Measurements from ENCODE around the gene ERICH4. TPM values are rescaled to one million over a fixed set of nuclear protein-coding genes. Genes with fewer than 3 reads are reported as not detected.

The ERICH4 gene
- total RNA-seq, 1 donor from 2014 or later, result not detected

DNA sequence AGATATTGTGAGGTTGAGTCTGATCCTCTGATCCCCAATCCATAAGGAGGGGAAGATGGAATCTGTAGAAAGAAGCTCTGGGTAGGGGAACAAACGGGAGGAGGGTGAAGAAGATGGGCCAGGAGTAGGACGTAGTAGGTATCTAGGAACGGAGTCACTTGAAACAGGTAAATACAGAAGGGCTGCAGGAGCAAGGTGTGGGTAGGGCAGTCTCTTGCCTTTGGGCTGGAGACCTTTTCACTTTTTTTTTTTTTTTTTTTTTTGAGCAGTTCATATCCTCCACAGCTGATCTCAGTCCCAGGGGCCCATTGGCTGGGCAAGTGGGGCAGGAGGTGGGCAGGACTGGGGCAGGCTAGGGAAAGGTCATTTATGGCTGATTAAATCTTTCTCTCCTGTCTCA, 43.9 kb upstream of the ERICH4 start:
- no peaks in the 10 kb centered on the region for H3K27me3 ChIP-seq (ENCODE audit: low read depth)
- H3K4me1 ChIP-seq, result peaks cover 45% of the 10 kb centered on the region
- ATAC-seq (no peak), DNase-seq (no peak)
- TF ChIP-seq, protein P1, sequence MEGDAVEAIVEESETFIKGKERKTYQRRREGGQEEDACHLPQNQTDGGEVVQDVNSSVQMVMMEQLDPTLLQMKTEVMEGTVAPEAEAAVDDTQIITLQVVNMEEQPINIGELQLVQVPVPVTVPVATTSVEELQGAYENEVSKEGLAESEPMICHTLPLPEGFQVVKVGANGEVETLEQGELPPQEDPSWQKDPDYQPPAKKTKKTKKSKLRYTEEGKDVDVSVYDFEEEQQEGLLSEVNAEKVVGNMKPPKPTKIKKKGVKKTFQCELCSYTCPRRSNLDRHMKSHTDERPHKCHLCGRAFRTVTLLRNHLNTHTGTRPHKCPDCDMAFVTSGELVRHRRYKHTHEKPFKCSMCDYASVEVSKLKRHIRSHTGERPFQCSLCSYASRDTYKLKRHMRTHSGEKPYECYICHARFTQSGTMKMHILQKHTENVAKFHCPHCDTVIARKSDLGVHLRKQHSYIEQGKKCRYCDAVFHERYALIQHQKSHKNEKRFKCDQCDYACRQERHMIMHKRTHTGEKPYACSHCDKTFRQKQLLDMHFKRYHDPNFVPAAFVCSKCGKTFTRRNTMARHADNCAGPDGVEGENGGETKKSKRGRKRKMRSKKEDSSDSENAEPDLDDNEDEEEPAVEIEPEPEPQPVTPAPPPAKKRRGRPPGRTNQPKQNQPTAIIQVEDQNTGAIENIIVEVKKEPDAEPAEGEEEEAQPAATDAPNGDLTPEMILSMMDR (IDR thresholded peaks at IDR 0.05), result no peak
- H3K27ac ChIP-seq, result no peak overlapping the region
- peak overlapping the region; percentile 76 for H3K4me3 ChIP-seq
- intact Hi-C loops (cut with DNase I), result no loop called here
- peaks cover 19% of the 10 kb centered on the region for H3K36me3 ChIP-seq
- no peaks in the 10 kb centered on the region for H3K9me3 ChIP-seq

DNA sequence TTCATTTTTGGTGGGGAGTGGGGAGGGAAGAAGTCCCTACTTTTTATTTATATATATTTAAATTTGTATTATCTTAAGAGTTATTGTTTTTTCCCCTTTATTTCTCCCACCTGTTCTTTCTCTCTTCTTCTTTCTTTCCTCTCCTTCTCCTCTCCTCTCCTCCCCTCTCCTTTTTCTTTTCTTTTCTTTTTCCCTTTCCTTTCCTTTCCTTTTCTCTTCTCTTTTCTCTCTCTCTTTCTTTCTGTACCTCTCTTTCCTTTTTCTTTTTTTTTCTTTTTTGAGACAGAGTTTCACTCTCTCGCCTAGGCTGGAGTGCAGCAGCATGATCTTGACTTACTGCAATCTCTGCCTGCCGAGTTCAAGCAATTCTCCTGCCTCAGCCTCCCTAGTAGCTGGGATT, 43.4 kb upstream of the ERICH4 start:
- DNase-seq (no peak), ATAC-seq (no peak)
- H3K9me3 ChIP-seq, result no peaks in the 10 kb centered on the region
- TF ChIP-seq, protein P1 (IDR thresholded peaks at IDR 0.05), result no peak
- intact Hi-C loops (cut with DNase I), result no loop called here
- peaks cover 46% of the 10 kb centered on the region for H3K4me1 ChIP-seq
- no peak overlapping the region for H3K27ac ChIP-seq
- H3K36me3 ChIP-seq, result peaks cover 19% of the 10 kb centered on the region
- H3K4me3 ChIP-seq, result no peak overlapping the region
- no peaks in the 10 kb centered on the region for H3K27me3 ChIP-seq (ENCODE audit: low read depth)

DNA sequence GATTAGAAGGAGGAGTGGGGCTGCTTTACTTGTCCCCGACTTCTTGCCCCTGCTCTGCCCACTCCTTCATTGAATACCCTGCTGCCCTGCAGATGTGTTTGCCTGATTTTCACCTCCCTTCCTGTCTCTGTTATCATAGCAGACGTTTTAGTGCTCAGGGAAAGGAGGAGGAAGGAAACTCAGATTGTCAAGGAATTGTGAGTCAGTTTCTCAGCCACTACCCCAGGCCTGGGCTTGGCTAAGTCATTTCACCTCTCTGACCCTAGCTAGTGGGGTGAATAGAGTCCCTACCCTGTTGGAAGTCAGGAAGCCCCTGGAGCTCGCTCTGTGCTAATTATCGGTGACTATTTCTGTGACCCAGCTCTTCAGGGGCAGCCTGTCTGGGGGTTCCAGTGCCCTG, 41.5 kb upstream of the ERICH4 start:
- Histone ChIP-seq H3K9me3 (no peaks in the 10 kb centered on the region), H3K4me1 (peaks cover 57% of the 10 kb centered on the region), H3K4me3 (no peak overlapping the region), H3K27ac (peak overlapping the region; percentile 24), H3K27me3 (ENCODE audit: low read depth) (no peaks in the 10 kb centered on the region), H3K36me3 (peaks cover 19% of the 10 kb centered on the region)
- TF ChIP-seq, protein P1 (IDR thresholded peaks at IDR 0.05), result no peak
- DNase-seq (no peak), ATAC-seq (no peak)
- intact Hi-C loops (cut with DNase I), result no loop called here

DNA sequence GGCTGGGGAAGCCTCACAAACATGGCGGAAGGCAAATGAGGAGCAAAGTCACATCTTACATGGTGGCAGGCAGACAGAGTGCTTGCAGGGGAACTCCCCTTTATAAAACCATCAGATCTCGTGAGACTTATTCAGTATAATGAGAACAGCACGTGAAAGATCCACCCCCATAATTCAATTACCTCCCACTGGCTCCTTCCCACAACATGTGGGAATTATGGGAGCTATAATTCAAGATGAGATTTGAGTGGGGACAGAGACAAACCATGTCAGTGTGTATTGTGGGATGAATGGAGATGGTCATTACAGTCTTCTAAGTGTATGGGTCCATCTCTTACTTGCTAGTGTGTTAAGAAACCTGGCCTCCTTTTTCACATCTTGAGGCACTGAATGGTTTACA, 40.9 kb upstream of the ERICH4 start:
- Histone ChIP-seq H3K27ac (peak overlapping the region; percentile 24), H3K9me3 (no peaks in the 10 kb centered on the region)
- DNase-seq, result no peak

DNA sequence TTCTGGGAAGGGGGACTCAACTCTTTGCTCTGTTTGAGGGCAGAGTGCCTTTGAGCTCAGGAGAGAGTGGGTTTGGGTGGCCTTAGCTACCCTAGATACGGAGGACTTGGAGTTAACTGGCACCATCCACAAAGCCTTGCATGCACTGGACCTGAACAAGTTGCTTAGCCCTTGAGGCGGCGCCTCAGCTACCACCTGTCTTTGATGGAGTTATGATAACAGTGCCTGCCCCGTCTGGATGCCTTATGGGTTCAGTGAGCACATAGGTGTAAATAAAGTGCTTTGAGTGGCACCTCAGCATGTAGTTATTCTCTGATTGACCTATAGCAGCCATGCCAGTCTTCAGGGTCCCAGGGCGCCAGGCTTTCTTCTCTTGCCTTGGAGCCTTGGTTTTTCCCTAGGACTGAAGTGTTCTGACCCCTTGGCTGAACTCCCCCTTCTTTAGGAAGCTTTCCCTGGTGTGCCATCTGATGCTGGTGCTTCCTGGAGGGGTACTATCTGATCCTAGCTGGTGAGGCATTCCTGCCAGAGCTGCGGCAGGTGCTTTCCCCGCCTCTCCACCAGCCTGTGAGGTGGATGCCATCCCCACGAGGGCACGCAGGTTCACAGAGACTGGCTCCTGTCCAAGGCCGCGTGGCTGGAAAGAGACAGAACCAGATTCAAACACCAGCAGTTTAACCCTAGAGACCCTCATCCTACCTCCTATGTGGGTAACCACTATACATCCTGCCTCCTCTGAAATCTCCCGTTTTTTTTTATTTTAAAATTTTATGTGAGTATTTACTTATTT, 39.6 kb upstream of the ERICH4 start:
- intact Hi-C loops (cut with DNase I), result no loop called here
- Histone ChIP-seq H3K9me3 (no peaks in the 10 kb centered on the region), H3K4me3 (no peak overlapping the region), H3K36me3 (peaks cover 19% of the 10 kb centered on the region), H3K27me3 (ENCODE audit: low read depth) (no peaks in the 10 kb centered on the region), H3K27ac (no peak overlapping the region), H3K4me1 (peaks cover 67% of the 10 kb centered on the region)
- TF ChIP-seq, protein P1 (IDR thresholded peaks at IDR 0.05), result no peak
- ATAC-seq (no peak), DNase-seq (no peak)

More for the DNA sequence above, 40.9 kb upstream of the ERICH4 start:
- intact Hi-C loops (cut with DNase I), result no loop called here
- TF ChIP-seq, protein P1 (IDR thresholded peaks at IDR 0.05), result no peak
- H3K36me3 ChIP-seq, result peaks cover 19% of the 10 kb centered on the region
- no peak overlapping the region for H3K4me3 ChIP-seq
- ATAC-seq, result no peak
- peaks cover 57% of the 10 kb centered on the region for H3K4me1 ChIP-seq
- no peaks in the 10 kb centered on the region for H3K27me3 ChIP-seq (ENCODE audit: low read depth)

All from lower lobe of right lung (tissue), 2 donors.